Stimulated activated CD8-positive, alpha-beta memory T cell treated with anti-CD3 and anti-CD28 coated beads, Interleukin-4, amount 100 ng/mL, for 4 hours (primary cell): Measurements from ENCODE around the gene DIS3L2.
"Not testable (repeated sequence)": the region's sequence is repeated elsewhere in the genome, so short reads cannot be mapped to it uniquely, and the experiment has no call there.

Experiments
- DNase-seq, 2 donors: peaks; one replicate each; pipeline ENCODE4 v3.0.0-alpha.2; 2020; ENCODE audit warnings: low read depth in 2 of 2, low spot score in 1 of 2

The DIS3L2 gene

DNA sequence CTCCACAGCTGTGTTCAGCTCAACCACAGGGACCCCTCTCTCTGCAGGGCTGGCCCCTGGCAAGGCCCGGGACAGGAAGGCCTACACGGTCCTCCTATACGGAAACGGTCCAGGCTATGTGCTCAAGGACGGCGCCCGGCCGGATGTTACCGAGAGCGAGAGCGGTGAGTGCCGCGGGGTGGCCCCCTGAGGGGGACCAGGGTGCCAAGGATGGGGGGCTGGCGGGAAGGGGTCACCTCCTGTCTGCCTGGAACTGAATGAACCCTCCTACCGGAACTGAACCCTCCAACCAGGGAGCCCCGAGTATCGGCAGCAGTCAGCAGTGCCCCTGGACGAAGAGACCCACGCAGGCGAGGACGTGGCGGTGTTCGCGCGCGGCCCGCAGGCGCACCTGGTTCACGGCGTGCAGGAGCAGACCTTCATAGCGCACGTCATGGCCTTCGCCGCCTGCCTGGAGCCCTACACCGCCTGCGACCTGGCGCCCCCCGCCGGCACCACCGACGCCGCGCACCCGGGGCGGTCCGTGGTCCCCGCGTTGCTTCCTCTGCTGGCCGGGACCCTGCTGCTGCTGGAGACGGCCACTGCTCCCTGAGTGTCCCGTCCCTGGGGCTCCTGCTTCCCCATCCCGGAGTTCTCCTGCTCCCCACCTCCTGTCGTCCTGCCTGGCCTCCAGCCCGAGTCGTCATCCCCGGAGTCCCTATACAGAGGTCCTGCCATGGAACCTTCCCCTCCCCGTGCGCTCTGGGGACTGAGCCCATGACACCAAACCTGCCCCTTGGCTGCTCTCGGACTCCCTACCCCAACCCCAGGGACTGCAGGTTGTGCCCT, 419.9 kb downstream of the DIS3L2 start:
- DNase-seq = not testable (repeated sequence)

DNA sequence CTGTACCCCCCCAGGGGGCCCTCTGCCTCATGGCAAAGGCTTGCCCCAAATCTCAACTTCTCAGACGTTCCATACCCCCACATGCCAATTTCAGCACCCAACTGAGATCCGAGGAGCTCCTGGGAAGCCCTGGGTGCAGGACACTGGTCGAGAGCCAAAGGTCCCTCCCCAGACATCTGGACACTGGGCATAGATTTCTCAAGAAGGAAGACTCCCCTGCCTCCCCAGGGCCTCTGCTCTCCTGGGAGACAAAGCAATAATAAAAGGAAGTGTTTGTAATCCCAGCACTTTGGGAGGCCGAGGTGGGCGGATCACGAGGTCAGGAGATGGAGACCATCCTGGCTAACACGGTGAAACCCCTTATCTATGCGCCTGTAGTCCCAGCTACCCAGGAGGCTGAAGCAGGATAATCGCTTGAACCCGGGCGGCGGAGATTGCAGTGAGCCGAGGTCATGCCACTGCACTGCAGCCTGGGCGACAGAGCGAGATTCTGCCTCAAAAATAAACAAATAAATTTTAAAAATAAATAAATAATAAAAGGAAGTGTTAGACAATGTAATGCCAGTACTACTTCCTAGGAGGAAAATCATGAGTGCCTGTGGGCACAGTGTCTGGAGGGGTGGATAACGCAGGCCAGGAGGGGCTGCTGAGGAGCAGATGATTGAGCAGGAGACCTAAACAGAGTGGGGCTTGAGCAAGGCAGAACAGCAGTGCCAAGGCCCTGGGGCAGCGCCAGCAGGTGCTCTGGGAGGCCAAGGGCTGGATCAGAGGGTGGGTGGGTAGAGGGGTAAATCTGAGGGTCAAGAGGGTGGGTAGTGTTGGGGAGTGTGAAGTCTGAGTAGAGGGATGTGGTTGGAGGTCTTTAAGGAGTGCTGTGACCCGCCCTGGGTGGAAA, 421.1 kb downstream of the DIS3L2 start:
- no peak for DNase-seq

DNA sequence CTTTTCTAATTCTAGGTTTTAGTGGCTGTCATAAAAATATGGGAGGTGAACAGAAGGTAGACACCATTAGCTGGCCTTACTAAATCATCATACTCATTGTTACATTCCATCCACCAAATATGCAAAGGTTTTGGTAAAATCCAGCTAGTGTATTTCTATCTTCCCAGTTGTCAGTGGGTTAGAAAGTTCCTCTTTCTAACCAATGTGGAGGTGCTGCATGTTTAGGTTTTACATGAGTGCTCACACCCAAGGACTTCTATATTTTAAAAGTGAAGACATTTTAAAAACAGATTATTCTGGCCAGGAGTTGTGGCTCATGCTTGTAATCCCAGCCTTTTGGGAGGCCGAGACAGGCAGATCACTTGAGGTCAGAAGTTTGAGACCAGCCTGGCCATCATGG, 423.0 kb downstream of the DIS3L2 start:
- DNase-seq = no peak

DNA sequence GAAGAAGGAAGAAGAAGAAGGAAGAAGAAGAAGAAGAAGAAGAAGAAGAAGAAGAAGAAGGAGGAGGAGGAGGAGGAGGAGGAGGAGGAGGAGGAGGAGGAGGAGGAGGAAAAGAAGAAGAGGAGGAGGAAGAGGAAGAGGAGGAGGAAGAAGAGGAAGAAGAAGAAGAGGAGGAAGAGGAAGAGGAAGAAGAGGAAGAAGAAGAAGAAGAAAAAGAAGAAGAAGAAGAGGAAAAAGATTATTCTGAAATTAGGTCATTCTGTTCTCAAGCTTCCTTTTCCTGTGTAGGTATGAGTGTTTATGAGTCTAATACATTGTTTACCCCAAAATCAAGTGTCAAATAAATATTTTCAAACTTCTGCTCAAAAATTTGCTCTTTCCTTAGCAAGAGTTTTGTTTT, 423.5 kb downstream of the DIS3L2 start:
- not testable (repeated sequence) for DNase-seq

DNA sequence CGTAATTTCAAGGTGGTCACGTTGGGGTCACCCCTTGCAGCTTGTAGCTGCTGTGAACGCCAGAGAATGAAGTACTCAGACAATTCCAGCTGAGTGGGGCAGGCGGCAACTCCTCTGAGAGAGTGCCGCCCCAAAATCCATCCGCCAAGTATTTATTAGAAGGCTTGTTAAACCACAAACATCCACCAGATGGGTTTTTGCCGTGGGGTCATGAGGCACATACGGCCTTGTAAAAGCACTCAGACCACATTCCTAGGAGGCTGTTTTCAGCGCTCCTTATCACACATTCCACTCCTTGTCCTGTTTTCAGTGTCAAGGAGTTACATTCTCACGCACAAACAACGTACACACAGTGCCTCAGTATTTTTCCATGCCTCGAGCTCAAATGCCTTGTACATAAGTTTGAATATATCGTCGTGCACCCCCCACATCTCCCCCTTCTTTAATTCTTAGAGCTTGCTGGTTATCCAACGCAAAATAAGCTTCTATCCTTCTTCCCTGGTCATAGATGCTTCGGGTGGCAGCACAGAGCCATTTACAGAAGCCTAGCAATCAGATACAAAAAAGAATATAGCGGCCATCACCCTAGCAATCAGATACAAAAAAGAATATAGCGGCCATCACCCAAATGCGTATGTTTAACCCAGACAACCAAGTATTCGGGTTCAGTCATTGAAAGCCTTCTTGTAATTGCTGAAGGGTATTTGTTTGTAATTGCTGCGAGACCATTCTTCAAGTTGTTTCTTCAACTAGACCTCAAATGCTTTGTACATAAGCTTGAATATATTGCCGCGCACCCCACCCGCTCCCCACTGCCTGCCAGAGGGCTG, 424.4 kb downstream of the DIS3L2 start:
- DNase-seq = no peak

DNA sequence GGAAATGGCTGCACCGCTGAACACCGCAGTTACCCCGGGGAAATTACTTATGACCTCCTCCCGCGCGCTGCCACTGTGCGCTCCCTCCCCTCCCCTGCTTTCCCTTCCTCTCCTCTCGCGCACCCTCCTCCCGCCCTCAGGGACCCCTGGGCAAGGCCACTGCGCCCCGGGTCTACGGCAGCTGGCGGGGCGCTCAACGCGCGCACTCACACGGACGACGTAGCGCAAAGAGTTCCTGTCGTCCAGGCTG, 424.9 kb downstream of the DIS3L2 start:
- DNase-seq = no peak
